Measurements from ENCODE around the gene VTN.
A peak's percentile ranks its signal among the peaks of the same experiment; 100 is the strongest.

GRCh38 chr17:28379814-28380801, 10.0 kb upstream of the VTN start:
- no peak for TF ChIP-seq CTCF (IDR thresholded peaks at IDR 0.05)
- no peak for TF ChIP-seq POLR2A (IDR thresholded peaks at IDR 0.05)
- TF ChIP-seq POLR2AphosphoS5 (IDR thresholded peaks at IDR 0.05), result peak in 2 of 3 donors; percentile 27 to 28

Data from breast epithelium (tissue), 3 donors.